IMR-90 (cell line): ENCODE data around the gene FOXL2NB. TPM values are rescaled to one million over a fixed set of nuclear protein-coding genes. Genes with fewer than 3 reads are reported as not detected.

ENCODE experiments used
- ATAC-seq: fragments of 200-7000 bp; cut with Tn5 transposase; 2 replicates; pipeline ENCODE4 v1.9.1; 2020; ENCODE audit warnings: low read depth, mild to moderate bottlenecking, moderate library complexity
- BruUV-seq: library from RNA; stranded (reverse); fragments of 400-500 nt; replicated peaks from 2 replicates; lab custom pipeline; 2021; lab: Mats Ljungman, UMichigan
- CTCF ChIA-PET: fragments of 300-600 bp; formaldehyde crosslinking; extraction: SDS; loops from one replicate; lab custom pipeline; 2021; ENCODE audit warnings: antibody characterized with exemption; lab: Yijun Ruan, JAX
- POLR2A ChIA-PET: fragments of 300-600 bp; sonication (Branson Sonifier 250); formaldehyde crosslinking; loops from one replicate; lab custom pipeline; 2022; ENCODE audit warnings: antibody characterized with exemption; ENCODE audit not compliant: unreplicated experiment; lab: Charles Lee
- DNase-seq: peaks from one replicate; pipeline ENCODE4 v3.0.0; 2013
- H2AFZ ChIP-seq: replicated peaks from 2 replicates; pipeline ENCODE3; 2013; ENCODE audit warnings: low read length, mild to moderate bottlenecking; ENCODE audit not compliant: poor library complexity
- H2AK5ac ChIP-seq: 2 replicates; pipeline ENCODE4 v1.6.1; 2013; ENCODE audit warnings: low read depth, low read length, inconsistent platforms
- H2AK9ac ChIP-seq: replicated peaks from 2 replicates; pipeline ENCODE3; 2013; ENCODE audit warnings: mild to moderate bottlenecking, low read depth, low read length, moderate library complexity; ENCODE audit not compliant: poor library complexity
- H2BK120ac ChIP-seq: 2 replicates; pipeline ENCODE4 v1.6.1; 2013; ENCODE audit warnings: low read depth, low read length, inconsistent platforms
- H2BK15ac ChIP-seq: 3 replicates; pipeline ENCODE4 v1.6.1; 2013; ENCODE audit warnings: low read depth, low read length, inconsistent platforms
- H2BK20ac ChIP-seq: 2 replicates; pipeline ENCODE4 v1.6.1; 2013; ENCODE audit warnings: low read depth, mild to moderate bottlenecking, inconsistent platforms, low read length, moderate library complexity
- H2BK5ac ChIP-seq: 2 replicates; pipeline ENCODE4 v1.6.1; 2013; ENCODE audit warnings: mild to moderate bottlenecking, low read depth, low read length, inconsistent platforms; ENCODE audit not compliant: poor library complexity, severe bottlenecking
- H3K14ac ChIP-seq: replicated peaks from 2 replicates; pipeline ENCODE4 v1.6.1; 2013; ENCODE audit warnings: low read depth, low read length, inconsistent platforms
- H3K18ac ChIP-seq: 2 replicates; pipeline ENCODE4 v1.6.1; 2013; ENCODE audit warnings: low read depth, low read length, control low read depth
- H3K23ac ChIP-seq: 2 replicates; pipeline ENCODE4 v1.6.1; 2013; ENCODE audit warnings: low read depth, low read length, inconsistent platforms
- H3K27ac ChIP-seq: 2 replicates; pipeline ENCODE4 v1.5.1; 2013; ENCODE audit warnings: mild to moderate bottlenecking, control low read depth, low read length; ENCODE audit not compliant: insufficient read depth
- H3K27me3 ChIP-seq: 2 replicates; pipeline ENCODE4 v1.6.1; 2013; ENCODE audit warnings: low read length; ENCODE audit not compliant: control insufficient read depth, insufficient read depth
- H3K36me3 ChIP-seq: 2 replicates; pipeline ENCODE4 v1.6.1; 2013; ENCODE audit warnings: low read length, mixed read lengths; ENCODE audit not compliant: control insufficient read depth, insufficient read depth
- H3K4ac ChIP-seq: 2 replicates; pipeline ENCODE4 v1.6.1; 2013; ENCODE audit warnings: low read depth, low read length, inconsistent platforms
- H3K4me1 ChIP-seq: 2 replicates; pipeline ENCODE4 v1.6.1; 2013; ENCODE audit warnings: low read length, mixed read lengths; ENCODE audit not compliant: control insufficient read depth, insufficient read depth
- H3K4me2 ChIP-seq: 2 replicates; pipeline ENCODE4 v1.6.1; 2013; ENCODE audit warnings: low read depth, mild to moderate bottlenecking, control low read depth, low read length, moderate library complexity
- H3K4me3 ChIP-seq: 2 replicates; pipeline ENCODE4 v1.5.1; 2013; ENCODE audit warnings: low read depth, mild to moderate bottlenecking, control low read depth, low read length, moderate library complexity; ENCODE audit not compliant: insufficient read depth
- H3K56ac ChIP-seq: 2 replicates; pipeline ENCODE4 v1.6.1; 2013; ENCODE audit warnings: low read length, inconsistent platforms; ENCODE audit not compliant: insufficient read depth; ENCODE audit errors: extremely low read depth
- H3K79me1 ChIP-seq, 2 experiments: 2 replicates each; pipeline ENCODE4 v1.6.1; 2013; ENCODE audit warnings: low read length in 2 of 2, inconsistent platforms in 1 of 2, low read depth in 1 of 2
- H3K9ac ChIP-seq: 2 replicates; pipeline ENCODE4 v1.6.1; 2013; ENCODE audit warnings: low read depth, low read length, control low read depth
- H3K9me1 ChIP-seq: 2 replicates; pipeline ENCODE4 v1.6.1; 2013; ENCODE audit warnings: low read length, inconsistent platforms; ENCODE audit not compliant: insufficient read depth
- H3K9me3 ChIP-seq: 2 replicates; pipeline ENCODE4 v1.6.1; 2013; ENCODE audit warnings: low read length; ENCODE audit not compliant: control insufficient read depth, insufficient read depth
- H4K20me1 ChIP-seq: 2 replicates; pipeline ENCODE4 v1.6.1; 2013; ENCODE audit warnings: low read length, inconsistent platforms; ENCODE audit not compliant: insufficient read depth
- H4K5ac ChIP-seq: 2 replicates; pipeline ENCODE4 v1.6.1; 2013; ENCODE audit warnings: mild to moderate bottlenecking, low read depth, low read length, control low read depth
- H4K8ac ChIP-seq, 2 experiments: 2 replicates each; pipeline ENCODE4 v1.6.1; 2013; ENCODE audit warnings: low read depth in 2 of 2, low read length in 2 of 2, control low read depth in 1 of 2, inconsistent platforms in 1 of 2
- H4K91ac ChIP-seq: 2 replicates; pipeline ENCODE4 v1.6.1; 2013; ENCODE audit warnings: low read depth, low read length, inconsistent platforms; ENCODE audit not compliant: insufficient read depth
- CHD1 ChIP-seq: IDR thresholded peaks from 2 replicates; pipeline ENCODE4 v1.6.1; 2012; ENCODE audit warnings: low read depth, low read length, improper control_type of control experiment
- MXI1 ChIP-seq: IDR thresholded peaks from 2 replicates; pipeline ENCODE4 v1.6.1; 2012; ENCODE audit warnings: low read depth, mild to moderate bottlenecking, low read length, moderate library complexity, borderline replicate concordance
- RFX5 ChIP-seq: IDR thresholded peaks from 2 replicates; pipeline ENCODE4 v1.8.0; 2012; ENCODE audit warnings: low read depth, mild to moderate bottlenecking, low read length, moderate library complexity
- SMC3 ChIP-seq: fragments of 150-350 bp; IDR thresholded peaks from 2 replicates; pipeline ENCODE4 v1.6.1; 2016; ENCODE audit warnings: low read depth, mild to moderate bottlenecking, antibody characterized with exemption, low read length, moderate library complexity
- WGBS, 2 experiments: methylation state at CpG; one replicate each; pipeline versions ENCODE4 v1.1.5 to v1.1.7; 2013; ENCODE audit warnings: missing lambda C conversion rate in 2 of 2; ENCODE audit not compliant: insufficient read length in 1 of 2; ENCODE audit errors: extremely low coverage in 2 of 2; 5-methylcytosine and 5-hydroxymethylcytosine counted together
- dilution Hi-C: fragments of 300-500 bp; cut with HindIII; formaldehyde crosslinking; loops from one replicate; pipeline ENCODE4 v1.14.3; 2018; ENCODE audit warnings: low sequenced_read_pairs; ENCODE audit not compliant: unreplicated experiment
- in situ Hi-C: fragments of 300-500 bp; cut with MboI; formaldehyde crosslinking; loops from 3 replicates; pipeline ENCODE4 v1.14.3; 2019; ENCODE audit warnings: low sequenced_read_pairs, inconsistent platforms, mixed read lengths
- intact Hi-C: fragments of 100-400 bp; cut with micrococcal nuclease; formaldehyde crosslinking; loops from 2 replicates; pipeline ENCODE4 v1.10.0; 2022
- polyA plus RNA-seq, 3 experiments: library from polyadenylated mRNA; depleted of rRNA; stranded (reverse); fragments of >200 nt; gene quantifications; 2 replicates each; pipeline ENCODE4 v1.2.3, GENCODE V29; 2012; ENCODE audit warnings: low replicate concordance in 1 of 3
- total RNA-seq: library from RNA; depleted of rRNA; stranded (reverse); fragments of >200 nt; gene quantifications from 2 replicates; pipeline ENCODE4 v1.2.3, GENCODE V29; 2012

Gene FOXL2NB
- total and polyA plus RNA-seq, 2 of the 4 experiments (the other 2 are of a cell fraction): under 0.01 to 0.05 TPM

DNA sequence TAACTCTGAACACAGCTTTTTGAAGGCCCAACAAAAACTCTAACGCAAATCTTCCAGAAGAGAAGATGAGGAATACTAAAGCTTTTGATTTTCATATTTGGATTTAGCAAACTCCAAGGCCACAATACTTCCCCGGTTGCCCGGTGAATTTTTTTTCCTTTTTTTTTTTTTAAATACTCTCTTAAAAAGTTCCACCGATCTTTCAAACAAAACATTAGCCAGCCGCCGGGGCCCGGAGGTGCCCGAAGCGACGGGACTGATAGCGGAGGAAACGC lies 2.4 kb upstream of the FOXL2NB start:
- no peak overlapping the region for H2BK15ac ChIP-seq
- H3K9me3 ChIP-seq: peaks cover 7% of the 10 kb centered on the region
- peaks cover 2% of the 10 kb centered on the region; the same call in 1 of the 2 replicates for H3K4me1 ChIP-seq
- no peak overlapping the region for H3K4me2 ChIP-seq
- H3K9ac ChIP-seq: no peak overlapping the region
- no peak overlapping the region for H4K8ac ChIP-seq
- no peak overlapping the region for H2BK20ac ChIP-seq
- H3K27ac ChIP-seq: no peak overlapping the region
- no peak overlapping the region for H2BK5ac ChIP-seq
- no peak overlapping the region for H3K56ac ChIP-seq
- no peak overlapping the region for H4K5ac ChIP-seq
- 0 out of 2 replicates have a peak, but pooled peaks cover 3% of the 10 kb centered on the region for H3K9me1 ChIP-seq
- no peak overlapping the region for H2AK9ac ChIP-seq
- TF ChIP-seq CHD1 (no peak), MXI1 (no peak), SMC3 (no peak), RFX5 (no peak)
- no peak overlapping the region for H3K14ac ChIP-seq
- ATAC-seq: no peak
- CTCF ChIA-PET: interaction anchor here (0.6 to 0.9 kb wide), 2 partner anchors 9 to 253 kb away, joined by 3 to 4 read pairs; no protein-coding TSS in a partner anchor
- DNase-seq: no peak
- peaks cover 10% of the 10 kb centered on the region for H4K20me1 ChIP-seq
- intact Hi-C loops: no loop called here
- POLR2A ChIA-PET: no interaction called here
- dilution Hi-C loops: no loop called here
- BruUV-seq: no TSS peak
- H2AK5ac ChIP-seq: no peak overlapping the region
- H3K36me3 ChIP-seq: no peaks in the 10 kb centered on the region
- WGBS, 2 experiments: no CpG with 5 or more reads among the region's 12 CpGs
- no peak overlapping the region for H2BK120ac ChIP-seq
- no peak overlapping the region for H3K18ac ChIP-seq
- no peak overlapping the region for H3K4ac ChIP-seq
- H4K91ac ChIP-seq: no peak overlapping the region
- H3K79me1 ChIP-seq: no peaks in the 10 kb centered on the region
- H2AFZ ChIP-seq: no peak overlapping the region
- in situ Hi-C loops: no loop called here
- no peak overlapping the region for H3K4me3 ChIP-seq
- no peak overlapping the region for H3K23ac ChIP-seq
- peaks cover 97% of the 10 kb centered on the region for H3K27me3 ChIP-seq
